Choroid plexus epithelial cell (primary cell): ENCODE results near the gene LGR4.

Experiments
- DNase-seq: peaks from one replicate; pipeline ENCODE4 v3.0.0-alpha.2; 2010; ENCODE audit warnings: low read depth
- H3K4me3 ChIP-seq: 2 replicates; pipeline ENCODE4 v1.5.1; 2011; ENCODE audit warnings: low read depth, mild to moderate bottlenecking, control low read depth, low read length, moderate library complexity
- CTCF ChIP-seq: conservative IDR thresholded peaks from 2 replicates; pipeline ENCODE4 v1.5.1; 2011; ENCODE audit warnings: low read depth, mild to moderate bottlenecking, control low read depth, inconsistent platforms, low read length, moderate library complexity

Gene LGR4

GRCh38 chr11:27418356-27418755 lies 54.2 kb downstream of the LGR4 start:
- no peak for TF ChIP-seq CTCF
- DNase-seq = no peak
- no peak overlapping the region for H3K4me3 ChIP-seq

- DNase-seq = no peak
- TF ChIP-seq CTCF = no peak
- no peak overlapping the region for H3K4me3 ChIP-seq
These were observed 55.9 kb downstream of the LGR4 start for GRCh38 chr11:27416568-27417176.

- DNase-seq = no peak
- no peak for TF ChIP-seq CTCF
- no peak overlapping the region for H3K4me3 ChIP-seq
These were observed 57.9 kb downstream of the LGR4 start for GRCh38 chr11:27414644-27415043.

GRCh38 chr11:27413218-27413617 lies 59.4 kb downstream of the LGR4 start:
- no peak for DNase-seq
- no peak overlapping the region for H3K4me3 ChIP-seq
- TF ChIP-seq CTCF = no peak

- no peak for DNase-seq
- no peak for TF ChIP-seq CTCF
These were observed 60.3 kb downstream of the LGR4 start for GRCh38 chr11:27412192-27412691.

GRCh38 chr11:27411328-27411727 lies 61.3 kb downstream of the LGR4 start:
- no peak overlapping the region for H3K4me3 ChIP-seq
- TF ChIP-seq CTCF = no peak
- DNase-seq = no peak

More at GRCh38 chr11:27412192-27412691, 60.3 kb downstream of the LGR4 start:
- H3K4me3 ChIP-seq = no peak overlapping the region

GRCh38 chr11:27410272-27410671 lies 62.3 kb downstream of the LGR4 start:
- DNase-seq = no peak
- TF ChIP-seq CTCF = no peak
- no peak overlapping the region for H3K4me3 ChIP-seq
